SK-N-MC (cell line): ENCODE data around the gene RACGAP1.

Source experiments
- EZH2 ChIP-seq: fragments of 200-600 bp; sonication (generic); IDR thresholded peaks from one replicate; pipeline ENCODE4 v1.6.1; 2017; ENCODE audit warnings: antibody characterized with exemption
- FOXP2 ChIP-seq: optimal IDR thresholded peaks from 2 replicates; pipeline ENCODE3; 2011; ENCODE audit warnings: mild to moderate bottlenecking, moderate library complexity; ENCODE audit not compliant: insufficient read depth; ENCODE audit errors: extremely low read length, control extremely low read depth
- POLR2AphosphoS5 ChIP-seq: IDR thresholded peaks from 2 replicates; pipeline ENCODE4 v1.6.1; 2012; ENCODE audit warnings: mild to moderate bottlenecking, low read depth, low read length, borderline replicate concordance

GRCh38 chr12:50043308-50043707 is 18.0 kb upstream of the RACGAP1 start:
- TF ChIP-seq EZH2 (no peak), POLR2AphosphoS5 (no peak), FOXP2 (no peak)
